NT2/D1 (cell line): ENCODE measurements around the gene GNG4.

Experiments used
- SUZ12 ChIP-seq: IDR thresholded peaks from 2 replicates; pipeline ENCODE4 v1.6.1; 2011; ENCODE audit not compliant: insufficient read length, insufficient read depth; ENCODE audit errors: extremely low read depth
- YY1 ChIP-seq: IDR thresholded peaks from 2 replicates; pipeline ENCODE4 v1.6.1; 2011; ENCODE audit not compliant: insufficient read length, insufficient read depth

GRCh38 chr1:235586992-235587391 lies 62.6 kb downstream of the GNG4 start:
- TF ChIP-seq YY1 (no peak), SUZ12 (no peak)
